GM18508 (cell line): ENCODE results near the gene CA7.
"Not testable (repeated sequence)": the region's sequence is repeated elsewhere in the genome, so short reads cannot be mapped to it uniquely, and the experiment has no call there.

Source experiments
- ATAC-seq: cut with Tn5 transposase; IDR thresholded peaks from one replicate; pipeline ENCODE4 v1.9.1; 2021; ENCODE audit warnings: moderate number of reproducible peaks; ENCODE audit not compliant: insufficient read depth, unreplicated experiment

Gene CA7

DNA sequence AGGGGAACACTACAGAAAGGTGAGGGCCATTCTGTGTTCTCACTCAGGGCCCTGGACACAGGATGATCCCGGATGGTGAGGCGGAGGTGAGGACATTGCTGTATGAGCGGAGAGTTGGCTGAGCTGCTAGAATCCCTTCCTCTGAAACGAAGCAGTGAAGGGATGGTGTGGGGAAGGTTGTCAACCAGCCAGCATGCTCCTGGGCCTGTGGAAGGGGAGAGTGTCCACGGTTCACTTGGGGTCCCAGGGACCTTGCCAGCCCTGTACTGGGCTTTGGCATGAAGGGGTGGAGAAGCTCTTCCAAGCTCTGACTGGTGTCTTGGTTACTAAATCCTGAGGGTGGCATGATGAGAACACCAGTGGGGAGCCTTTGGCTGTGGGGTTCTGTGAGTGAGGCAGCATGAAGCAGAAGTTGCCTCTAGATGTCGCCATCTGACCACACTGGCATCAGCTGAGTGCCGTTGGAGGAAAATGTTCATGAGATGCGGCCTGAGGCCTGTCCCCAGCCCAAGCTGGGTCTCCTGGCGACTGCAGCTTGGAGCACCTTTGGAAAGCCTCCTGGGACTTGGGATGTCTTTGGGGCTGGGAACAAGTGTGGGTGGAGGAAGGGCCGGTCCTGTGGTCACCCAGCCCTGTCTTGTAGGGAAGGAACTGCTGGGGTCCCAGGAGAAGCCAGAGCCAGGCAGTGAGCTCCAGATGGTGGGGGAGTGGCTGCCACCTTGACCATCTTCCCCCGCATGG is 50.9 kb downstream of the CA7 start:
- no peak for ATAC-seq

DNA sequence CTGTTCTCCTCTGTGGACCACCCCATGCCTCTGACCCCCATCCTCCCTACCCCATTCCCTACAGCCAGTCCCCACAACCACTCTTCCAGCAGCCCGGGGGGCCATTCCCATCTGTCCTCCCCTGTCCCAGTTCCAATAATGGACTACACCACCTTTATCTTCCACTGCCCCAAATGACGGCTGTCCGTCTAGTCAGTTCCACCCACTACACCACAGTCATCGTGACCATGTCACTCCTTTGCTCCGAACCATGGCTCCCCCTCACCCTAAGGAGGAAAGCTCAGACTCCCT is 51.4 kb downstream of the CA7 start:
- no peak for ATAC-seq

DNA sequence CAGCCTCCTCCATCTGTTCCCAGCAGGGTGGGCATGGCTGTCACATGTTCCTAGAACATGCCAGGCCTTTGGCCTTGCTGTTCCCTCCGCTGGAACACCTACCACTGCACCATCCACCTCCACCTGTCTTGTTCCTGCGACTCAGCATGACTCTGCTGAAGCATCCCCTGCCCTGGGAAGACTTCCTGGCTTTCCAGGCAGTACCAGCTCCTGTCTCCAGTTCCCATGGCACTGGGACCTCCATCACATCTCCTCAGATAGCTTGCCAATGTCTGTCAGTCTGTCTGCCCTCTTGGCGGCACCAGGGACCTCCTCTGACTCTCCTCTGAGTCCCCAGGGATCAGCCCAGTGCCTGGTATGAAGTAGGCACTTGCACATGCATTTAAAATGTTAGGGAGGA is 51.8 kb downstream of the CA7 start:
- ATAC-seq: no peak

DNA sequence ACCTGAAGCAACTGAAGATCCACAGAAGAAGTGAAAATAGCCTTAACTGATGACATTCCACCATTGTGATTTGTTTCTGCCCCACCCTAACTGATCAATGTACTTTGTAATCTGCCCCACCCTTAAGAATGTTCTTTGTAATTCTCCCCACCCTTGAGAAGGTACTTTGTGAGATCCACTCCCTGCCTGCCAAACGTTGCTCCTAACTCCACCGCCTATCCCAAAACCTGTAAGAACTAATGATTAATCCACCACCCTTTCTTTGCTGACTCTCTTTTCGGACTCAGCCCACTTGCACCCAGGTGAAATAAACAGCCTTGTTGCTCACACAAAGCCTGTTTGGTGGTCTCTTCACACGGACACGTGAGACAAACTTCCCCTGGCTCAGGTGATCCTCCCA is 52.5 kb downstream of the CA7 start:
- not testable (repeated sequence) for ATAC-seq

DNA sequence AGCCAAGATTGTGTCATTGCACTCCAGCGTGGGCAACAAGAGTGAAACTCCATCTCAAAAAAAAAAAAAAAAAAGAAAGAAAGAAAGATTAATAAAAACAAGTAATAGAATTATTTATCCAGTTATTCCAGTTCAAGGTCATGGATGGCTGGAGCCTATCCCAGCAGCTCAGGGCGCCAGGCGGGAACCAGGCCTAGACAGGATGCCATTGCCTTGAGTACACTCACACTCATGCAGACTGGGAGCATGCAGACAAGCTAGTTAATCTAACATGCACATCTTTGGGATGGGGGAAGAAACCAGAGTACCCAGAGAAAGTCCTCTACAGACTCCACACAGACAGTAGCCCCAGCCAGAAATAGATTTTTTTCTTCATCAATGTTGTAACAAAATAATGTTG is 54.0 kb downstream of the CA7 start:
- no peak for ATAC-seq

DNA sequence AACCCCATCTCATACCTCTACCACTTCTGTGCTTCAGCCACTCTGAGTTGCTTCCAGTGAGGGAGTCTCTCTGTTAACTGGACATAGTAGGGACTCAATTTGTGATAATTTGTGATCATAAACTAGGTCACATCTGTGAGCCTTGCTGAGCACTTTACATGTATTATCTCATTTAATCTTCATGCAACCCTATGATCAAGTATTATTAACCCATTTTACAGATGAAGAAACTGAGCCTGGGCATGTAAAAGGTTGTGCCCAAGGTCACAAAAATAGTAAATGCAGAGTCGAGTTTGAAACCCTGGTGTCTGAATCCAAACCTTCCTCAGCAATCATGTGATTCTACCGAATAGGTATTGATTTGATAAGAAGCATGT is 54.7 kb downstream of the CA7 start:
- no peak for ATAC-seq

DNA sequence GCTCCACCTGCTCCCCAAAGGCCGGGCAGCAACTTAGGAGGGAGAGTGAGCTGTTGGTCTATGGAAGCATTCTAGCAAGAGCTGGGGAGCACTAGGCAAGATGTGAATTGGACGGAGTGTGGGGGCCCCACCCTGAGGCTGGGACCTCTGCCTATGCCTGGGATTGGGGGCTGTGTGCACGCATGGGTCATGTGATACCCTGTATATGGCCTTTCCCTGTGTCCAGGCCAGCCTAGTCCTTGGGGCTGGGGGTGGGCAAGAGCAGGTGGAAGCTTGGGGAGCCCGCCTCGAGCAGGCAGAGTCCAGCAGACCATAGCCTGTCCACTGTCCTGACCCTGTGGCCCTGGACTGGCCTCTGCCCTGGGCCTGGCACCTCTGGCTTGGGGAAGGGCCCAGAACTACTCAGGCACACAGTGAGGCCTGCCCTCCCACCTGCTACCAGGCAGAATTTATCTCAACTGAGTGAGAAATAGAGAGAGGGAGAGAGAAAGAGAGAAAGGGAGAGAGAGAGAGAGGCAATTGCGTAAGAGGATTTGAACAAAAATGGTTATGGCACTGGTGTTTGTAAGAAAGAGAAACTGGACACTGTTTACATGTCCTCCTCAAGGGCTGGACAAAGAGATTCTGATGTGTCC is 55.2 kb downstream of the CA7 start:
- no peak for ATAC-seq

DNA sequence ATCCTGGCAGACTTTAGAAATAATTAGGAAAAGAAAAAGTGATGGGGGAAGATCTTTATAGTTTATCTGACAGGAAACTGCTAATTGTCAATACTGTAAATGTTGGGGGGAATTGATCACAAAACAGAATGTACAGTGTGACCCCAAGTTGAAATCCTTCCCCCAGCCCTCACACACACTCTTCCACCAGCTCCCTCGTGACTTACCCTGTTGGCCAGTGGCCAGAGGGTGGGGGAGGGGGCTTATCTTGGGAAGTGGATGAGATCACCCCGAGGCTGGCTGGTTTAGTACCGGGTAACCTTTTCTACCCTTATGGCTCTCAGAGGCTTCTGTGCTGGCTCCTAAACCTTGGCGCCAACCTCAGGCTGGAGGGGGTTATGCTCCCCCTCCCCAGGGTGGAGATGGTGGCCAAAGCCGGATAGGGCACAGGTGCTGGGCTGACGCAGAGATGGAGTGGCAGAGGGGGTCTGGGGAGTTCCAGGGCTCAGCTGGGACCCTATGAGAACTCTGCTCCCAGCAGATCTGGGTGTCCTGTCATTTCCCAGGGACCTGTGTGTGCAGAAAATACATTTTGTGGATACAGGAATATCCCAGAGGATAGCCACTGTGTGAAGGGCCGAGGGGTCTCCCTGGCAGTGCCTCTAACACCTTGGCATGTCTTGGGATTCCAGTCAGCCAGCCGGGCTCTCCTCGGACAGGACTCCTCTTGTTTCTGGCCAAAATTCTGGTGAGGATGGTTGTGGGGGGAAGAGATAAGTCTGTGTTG is 55.9 kb downstream of the CA7 start:
- no peak for ATAC-seq

DNA sequence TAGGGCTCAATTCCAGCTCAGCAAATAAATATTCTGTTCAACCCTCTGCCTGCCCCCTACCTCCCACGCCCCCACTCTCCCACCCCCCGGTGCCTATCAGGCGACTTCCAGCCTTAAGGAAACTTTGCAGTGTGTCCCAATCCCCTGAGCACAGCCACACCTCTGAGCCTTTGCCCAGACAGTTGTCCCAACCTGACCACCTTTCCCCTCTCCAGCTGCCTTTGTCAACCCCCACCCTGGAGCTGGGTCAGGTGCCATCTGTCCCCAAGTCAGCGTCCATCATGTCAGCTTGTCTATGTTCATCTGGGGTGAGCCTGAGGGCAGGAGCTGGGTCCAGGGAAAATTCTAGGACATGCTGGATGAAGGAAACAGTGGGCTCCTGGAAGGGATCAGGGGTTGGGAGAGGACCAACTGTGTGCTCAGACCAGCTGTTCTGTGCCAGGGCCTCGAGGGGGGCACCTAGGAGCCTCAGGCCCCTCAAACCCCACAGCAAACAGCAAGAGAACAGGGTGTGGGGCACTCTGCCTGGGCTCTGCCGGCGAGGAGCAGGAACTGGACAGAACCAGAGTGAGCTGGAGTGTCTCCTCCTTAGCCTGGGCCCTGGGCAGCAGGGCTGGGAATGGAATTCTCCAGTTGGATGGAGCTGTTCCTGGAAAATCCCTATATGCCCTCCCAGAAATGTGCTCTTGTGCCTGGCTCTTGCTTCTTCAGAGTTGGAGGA is 56.7 kb downstream of the CA7 start:
- ATAC-seq: no peak

DNA sequence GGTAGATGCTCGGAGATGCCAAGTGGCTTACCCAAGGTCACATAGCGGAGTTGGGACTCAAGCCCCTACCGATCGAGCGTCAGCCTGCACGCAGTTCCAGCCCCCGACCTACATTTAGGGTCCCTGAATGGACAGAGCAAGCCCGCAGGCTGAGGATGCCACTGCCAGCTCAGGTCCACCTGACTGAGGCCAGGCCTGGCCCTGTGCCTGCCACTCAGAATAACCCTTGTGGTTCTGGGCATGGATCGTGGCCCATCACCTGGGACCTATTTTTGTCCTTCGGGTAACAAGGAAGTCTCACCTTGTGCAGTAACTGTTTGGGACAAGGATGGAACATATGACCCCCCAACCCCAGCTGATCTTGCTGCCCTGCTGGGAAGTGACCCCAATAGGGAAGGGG is 57.4 kb downstream of the CA7 start:
- ATAC-seq: no peak

DNA sequence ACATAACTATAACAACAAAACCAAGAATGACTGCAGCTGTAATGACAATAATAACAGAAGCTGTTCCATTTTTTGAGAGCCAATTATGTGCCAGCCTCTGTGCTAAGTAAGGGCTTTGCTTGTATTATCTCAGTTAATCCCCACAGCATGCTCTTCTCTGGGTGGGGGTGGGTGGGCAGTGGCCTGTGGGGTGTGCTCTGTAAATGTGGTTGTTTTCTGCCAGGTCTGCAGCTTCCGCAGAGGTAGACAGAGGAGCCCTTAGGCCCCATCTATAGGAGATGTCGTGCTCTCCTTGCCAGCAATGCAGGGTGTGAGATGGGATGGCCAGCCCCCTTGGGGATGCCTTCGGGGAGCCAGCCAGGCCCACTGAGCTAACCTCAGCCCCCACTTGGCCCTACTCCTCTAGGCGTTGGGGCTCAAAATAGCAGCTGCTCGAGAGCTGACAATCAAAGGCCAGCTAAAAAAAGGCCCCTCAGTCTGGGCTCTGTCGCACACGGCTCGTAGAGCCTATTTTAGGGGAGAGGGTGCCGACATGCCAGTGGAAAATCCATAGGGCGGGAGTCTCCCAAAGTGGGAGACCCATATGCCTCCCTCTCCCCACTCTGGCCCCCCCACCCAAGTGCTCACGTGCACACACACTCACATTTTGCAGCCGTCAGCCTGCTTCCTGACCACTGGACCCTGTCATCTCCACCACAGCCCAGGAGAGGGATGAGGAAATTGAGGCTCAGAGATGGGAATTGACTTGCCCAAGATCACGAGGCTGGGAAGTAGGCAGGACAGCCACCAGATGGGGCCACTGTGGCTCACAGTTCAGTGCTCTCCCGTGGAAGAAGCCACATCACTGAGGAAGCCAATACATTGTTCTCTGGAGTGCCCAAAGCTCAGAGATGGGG is 58.7 kb downstream of the CA7 start:
- ATAC-seq: no peak
